SW 1271 (cell line): ENCODE results near the gene DNAJB8.

ENCODE experiments used
- DNase-seq, 2 experiments: peaks; one replicate each; lab custom pipeline; 2025; lab: John Stamatoyannopoulos, UW

Gene DNAJB8

DNA sequence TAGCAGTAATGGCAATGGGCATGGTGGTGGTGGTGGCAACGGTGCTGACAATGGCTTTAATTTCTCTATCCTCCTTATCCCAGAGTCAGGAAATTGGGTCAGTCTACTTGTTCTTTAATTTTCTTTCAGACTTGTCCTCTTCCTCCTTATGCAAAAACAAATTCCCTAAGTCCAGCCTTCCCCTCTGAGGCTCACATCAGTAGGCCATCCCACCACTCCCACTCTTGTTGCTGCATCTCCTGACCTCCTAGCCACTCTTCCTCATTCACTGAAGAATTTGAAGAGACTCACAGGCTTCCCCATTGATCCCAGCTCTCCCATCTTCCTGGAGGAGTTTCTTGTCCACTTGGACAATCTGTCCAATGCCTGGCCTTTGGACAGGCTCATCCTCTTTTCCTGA is 19.9 kb downstream of the DNAJB8 start:
- no peak for DNase-seq

DNA sequence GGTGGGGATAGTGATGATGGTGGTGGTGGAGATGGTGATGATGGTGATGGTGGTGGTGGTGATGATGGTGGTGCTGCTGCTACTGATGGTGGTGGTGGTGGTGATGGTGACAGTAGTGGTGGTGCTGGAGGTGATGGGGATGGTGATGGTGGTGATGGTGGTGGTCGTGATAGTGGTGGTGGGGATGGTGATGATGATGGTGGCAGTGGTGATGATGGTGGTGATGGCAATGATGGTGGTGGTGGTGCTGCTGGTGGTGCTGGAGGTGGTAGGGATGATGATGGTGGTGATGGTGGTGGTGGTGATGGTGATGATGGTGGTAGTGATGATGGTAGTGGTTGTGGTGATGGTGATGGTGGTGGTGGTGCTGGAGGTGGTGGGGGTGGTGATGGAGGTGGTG is 21.3 kb downstream of the DNAJB8 start:
- DNase-seq, result no peak

DNA sequence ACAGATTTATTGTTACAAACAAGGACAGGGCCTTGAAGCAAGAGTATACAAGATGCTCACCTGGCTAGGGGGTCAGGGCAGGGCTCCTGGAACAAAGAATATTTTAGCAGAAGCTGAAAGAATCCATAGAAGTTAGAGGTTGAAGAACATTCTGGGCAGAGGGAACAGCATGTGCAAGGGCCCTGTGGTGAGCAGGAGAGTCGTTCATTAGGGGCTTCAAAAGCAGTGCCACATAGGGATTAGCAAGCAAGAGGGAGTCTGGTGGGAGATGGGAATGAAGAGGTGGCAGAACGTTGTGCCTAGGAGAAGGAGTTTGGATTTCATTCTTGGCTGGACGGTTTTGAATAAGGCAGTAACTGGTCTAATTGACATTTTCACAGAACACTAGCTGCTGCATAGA is 22.9 kb downstream of the DNAJB8 start:
- DNase-seq, result no peak

DNA sequence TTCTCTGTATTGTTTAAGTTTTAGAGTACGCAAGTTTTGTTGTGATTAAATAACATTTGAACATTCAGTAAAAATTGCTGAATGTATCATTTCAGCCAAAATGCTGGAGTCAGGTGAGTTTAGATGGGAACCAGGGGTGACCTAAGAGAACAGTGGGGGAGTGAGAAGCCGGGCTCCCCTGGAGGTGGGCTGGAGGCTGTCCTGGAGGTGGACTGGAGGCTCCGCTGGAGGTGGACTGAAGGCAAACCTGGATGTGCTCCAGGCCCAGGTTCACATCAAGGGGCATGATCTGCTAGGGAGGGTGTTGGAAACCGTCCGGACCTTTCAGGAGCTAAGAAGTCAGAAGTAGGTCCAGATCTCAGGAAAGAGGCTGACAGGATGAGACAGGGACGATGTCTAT is 23.7 kb downstream of the DNAJB8 start:
- no peak for DNase-seq

DNA sequence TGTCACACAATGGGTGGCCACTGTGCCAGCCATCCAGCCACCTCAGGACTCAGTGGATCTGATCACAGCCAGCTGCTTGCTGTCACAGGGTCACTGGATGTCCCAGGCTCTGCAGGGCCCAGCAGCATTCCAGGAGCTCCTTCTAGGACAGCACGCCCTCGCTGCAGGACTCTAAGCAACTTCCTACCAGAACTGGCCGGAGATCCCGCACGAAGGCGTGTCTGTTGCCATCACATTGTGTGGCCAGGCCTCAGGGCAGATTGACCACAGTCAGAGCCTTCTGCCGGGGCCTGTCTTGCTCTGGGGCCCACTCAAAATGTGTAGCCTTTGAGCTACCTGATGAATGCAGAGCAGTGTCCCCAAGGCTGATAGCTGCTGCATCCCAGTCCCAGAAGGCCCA is 24.6 kb downstream of the DNAJB8 start:
- no peak for DNase-seq

DNA sequence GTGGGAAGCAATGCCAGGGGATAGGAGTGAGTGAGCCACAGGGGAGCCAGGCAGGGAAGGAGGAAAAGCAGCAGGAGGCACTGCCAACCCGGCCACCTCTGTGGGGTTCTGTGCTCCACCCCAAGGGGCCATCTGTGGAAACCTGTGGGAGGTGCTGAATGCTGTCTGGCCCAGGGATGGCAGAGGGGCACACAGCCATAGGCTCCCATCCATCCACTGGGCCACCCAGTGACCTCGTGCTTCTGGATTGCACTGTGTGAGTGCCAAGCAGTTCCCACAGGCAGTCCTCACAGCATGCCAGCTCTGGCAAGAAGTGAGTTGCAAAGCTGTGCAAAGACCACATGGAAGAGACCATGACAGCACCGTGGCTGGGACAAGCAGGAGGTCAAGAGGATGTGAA is 27.5 kb downstream of the DNAJB8 start:
- DNase-seq, result no peak

GRCh38 chr3:128438488-128439072 is 28.1 kb downstream of the DNAJB8 start:
- peak in 1 of 2 experiments; percentile 13 for DNase-seq

DNA sequence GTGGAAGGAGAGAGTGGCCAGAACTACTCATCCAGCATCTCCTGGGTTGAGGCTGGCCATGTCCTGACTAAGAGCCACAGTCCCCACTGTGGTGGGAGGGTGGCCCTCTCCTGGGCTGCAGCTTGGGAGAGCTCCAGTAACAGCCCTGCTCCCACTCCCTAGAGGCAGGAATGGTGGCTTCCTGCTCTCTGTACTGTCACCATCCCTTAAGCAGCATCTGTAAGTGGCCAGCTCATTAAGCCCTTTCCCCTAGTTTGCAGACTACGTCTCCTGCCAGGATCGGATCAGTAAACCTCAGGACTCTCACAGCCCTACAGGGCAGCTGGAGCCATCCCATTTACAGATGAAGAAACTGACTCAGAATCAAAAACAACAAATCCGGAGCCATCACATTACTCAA is 30.5 kb downstream of the DNAJB8 start:
- no peak for DNase-seq

DNA sequence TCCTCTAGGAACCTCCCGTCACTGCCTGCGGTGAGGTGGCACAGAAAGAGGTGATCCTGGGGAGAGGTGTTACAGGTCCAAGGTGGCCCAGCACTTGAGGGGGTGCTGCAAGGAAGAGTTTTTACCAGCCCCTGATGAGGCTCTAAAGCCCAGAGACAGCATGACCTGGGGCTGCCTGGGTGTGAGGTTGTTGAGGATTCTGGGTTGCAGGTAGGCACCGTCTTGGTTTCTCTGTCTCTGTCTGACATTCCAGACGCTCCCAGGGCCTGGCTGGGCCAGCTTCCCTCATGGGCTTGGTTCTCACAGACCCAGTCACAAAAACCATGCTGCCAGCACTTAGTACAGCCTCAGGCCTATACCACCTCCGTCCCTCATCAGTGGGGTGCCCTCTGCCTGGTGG is 31.1 kb downstream of the DNAJB8 start:
- no peak for DNase-seq

- DNase-seq, result no peak
These were observed 31.6 kb downstream of the DNAJB8 start for GRCh38 chr3:128435058-128435457.

DNA sequence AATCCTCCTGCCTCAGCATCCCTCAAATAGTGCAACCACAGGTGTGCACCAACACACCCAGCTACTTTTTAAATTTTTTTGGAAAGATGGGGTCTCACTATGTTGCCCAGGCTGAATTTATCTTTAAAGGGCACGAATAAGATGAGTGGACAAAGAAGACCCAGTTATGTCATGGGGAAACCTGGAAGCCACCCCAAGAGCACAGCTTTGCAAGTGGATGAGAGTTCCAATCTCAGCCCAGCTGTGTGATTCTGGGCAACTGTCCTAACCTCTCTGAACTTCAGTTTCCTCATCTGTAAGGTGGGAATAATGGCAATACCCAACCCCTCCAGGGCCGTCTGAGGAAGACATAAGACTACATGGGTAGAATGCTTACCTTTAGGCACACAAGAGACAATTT is 32.2 kb downstream of the DNAJB8 start:
- DNase-seq, result no peak

DNA sequence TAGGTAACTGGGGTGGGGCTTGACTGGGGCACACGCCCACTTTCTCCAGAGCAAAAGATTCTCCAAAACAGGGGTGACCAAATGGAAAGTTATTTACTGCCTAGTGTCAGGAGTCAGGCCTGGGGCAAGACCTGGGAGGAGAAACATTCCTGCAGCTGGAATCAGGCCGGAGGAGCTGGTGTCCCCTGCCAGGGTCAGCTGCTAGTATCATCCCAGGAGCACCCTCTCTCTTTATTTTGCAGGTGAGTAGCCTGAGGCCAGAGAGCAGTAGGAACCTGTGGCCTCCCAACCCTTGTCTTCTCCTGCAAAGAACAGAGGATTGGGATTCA is 32.9 kb downstream of the DNAJB8 start:
- no peak for DNase-seq

GRCh38 chr3:128432971-128433836 is 33.5 kb downstream of the DNAJB8 start:
- DNase-seq, result no peak

GRCh38 chr3:128432301-128432970 is 34.3 kb downstream of the DNAJB8 start:
- no peak for DNase-seq

DNA sequence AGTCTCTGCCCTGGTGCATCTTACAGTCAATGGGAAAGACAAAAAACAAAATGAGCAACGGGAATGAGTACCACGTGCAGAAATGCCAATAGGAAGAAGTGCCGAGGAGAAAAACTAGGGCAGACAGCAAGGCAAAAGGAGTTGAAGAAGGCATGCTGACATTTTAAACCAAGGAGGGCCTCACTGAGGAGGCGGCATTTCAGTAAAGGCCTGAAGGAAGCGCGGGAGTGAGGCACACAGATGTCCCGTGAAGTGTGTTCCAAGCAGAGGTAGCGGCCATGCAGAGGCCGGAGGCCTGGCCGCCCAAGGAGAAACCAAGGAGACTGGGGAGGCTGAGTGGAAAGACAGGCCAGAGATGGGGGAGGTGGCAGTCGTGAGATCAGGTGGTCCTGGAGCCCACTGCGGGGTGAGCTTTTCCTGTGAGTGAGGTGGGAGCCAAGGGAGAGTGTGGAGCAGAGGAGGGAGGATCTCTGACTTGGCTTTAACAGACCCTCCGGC is 34.8 kb downstream of the DNAJB8 start:
- no peak for DNase-seq

DNA sequence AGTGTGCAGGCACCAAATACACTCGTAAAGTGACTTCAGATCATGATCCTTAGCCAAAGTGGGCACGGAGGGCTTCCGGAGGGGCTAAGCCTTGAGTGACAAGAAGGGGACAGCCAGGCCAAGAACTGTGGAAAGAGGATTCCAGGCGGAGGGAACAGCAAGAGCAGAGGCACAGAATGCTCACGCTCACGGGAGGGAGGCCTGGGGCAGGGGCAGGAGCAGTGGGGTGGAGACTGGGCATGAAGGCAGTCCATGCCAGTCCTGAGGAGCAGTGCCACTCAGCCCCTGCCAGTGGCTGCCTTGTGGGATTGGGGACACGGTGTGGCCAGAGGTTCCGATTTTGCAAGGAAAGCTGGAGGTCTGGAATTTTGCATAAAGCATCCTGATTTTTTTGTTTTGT is 36.0 kb downstream of the DNAJB8 start:
- no peak for DNase-seq

- no peak for DNase-seq
These were observed 36.4 kb downstream of the DNAJB8 start for GRCh38 chr3:128430301-128430700.

DNA sequence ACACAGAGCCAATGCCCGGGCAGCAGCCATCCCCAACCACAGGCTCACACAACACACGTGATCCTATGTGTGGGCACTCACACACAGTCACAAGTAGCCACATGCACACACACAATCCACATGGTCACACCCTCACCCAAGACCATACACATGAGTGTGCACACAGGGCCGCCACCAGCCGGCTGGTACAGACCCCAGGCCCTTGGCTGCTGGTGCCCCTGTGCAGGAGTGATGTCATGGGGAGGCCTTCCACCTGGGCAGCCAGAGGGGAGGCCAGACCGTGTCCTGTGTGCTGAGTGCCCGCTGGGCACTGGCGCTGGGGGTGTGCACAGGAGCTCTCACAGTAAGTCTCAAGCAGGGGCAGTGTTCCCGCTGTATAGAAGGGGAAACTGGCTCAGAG is 36.9 kb downstream of the DNAJB8 start:
- no peak for DNase-seq

DNA sequence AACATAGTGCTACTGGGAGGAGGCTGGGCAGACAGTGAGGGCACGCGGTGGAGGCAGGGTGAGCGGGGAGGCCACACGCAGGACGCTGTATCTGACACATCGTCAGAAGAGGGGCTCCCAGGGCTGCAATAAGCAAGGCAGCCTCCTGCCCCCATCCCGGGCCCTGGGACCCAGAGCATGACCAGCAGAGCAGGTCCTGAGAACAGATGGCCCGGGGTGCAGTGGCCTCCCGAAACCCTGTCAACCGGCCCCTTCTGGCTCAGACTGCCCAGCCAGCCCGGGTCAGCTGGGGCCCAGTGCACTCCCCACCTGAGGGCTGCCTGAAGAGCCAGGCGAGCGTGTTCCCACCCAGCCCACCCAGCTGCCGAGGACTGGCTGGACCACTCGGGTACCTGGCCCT is 37.4 kb downstream of the DNAJB8 start:
- no peak for DNase-seq

GRCh38 chr3:128427872-128428822 is 38.5 kb downstream of the DNAJB8 start:
- DNase-seq, result no peak

DNA sequence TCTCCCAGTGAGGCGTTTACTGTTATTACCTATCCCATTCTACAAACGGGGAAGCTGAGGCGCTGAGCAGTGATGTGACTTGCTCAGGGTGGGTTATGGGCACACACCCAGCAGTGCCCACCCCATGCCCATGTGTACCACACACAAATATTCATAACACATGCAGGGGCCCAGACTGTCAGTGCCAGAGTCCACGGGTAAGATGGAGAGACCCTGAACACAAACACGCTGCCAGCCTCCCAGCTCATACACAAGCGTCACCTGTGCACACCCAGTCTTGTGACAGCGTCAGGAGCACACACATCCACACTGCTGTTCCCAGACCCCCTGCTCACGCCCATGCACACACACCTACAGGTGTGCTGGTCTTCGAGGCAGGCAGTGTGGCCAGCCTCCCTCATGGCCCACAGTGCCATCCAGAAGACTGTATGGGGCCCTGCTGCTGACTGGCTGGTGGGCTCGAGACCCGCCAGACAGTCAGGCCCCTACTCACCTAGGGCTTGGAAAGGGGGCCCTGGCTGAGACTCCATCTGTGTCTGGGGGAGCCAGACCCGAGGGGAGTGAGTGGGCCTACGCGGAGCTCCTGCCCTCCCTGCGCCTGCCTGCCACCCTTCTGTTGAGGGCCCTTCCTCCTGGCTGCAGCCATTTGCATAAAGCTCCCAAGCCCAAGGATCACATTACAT is 39.4 kb downstream of the DNAJB8 start:
- no peak for DNase-seq
